ENCODE data around the gene SNX30. TPM values are rescaled to one million over a fixed set of nuclear protein-coding genes. Genes with fewer than 3 reads are reported as not detected.

The SNX30 gene
- total and polyA plus RNA-seq, 2 experiments from 2014 or later = 8.5 to 26.7 TPM

DNA sequence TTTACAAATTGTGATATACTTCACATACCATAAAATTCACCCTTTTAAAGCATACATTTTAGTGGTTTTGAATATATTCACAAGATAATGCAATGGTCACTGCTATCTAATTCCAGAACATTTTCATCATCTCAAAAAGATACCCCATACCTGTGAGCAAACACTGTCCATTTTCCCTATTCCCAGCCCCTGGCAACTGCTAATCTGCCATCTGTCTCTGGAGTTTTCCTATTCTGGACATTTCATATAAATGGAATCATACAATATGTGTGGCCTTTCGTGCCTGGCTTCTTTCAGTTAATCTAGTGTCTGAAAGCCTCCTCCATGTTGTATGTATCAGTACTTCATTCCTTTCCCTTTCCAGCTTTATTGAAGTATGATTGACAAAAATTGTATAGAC, 14.7 kb downstream of the SNX30 start:
- no peak overlapping the region for H3K4me2 ChIP-seq (ENCODE audit: unreplicated experiment)
- no peaks in the 10 kb centered on the region for H4K20me1 ChIP-seq (ENCODE audit: insufficient read depth)
- WGBS, 2 experiments (ENCODE audit: low coverage in 1 of 2, low lambda C conversion rate in 2 of 2, missing lambda C conversion rate in 2 of 2) = 95 to 100% methylated on average over 1 of the region's 1 CpG
- no peaks in the 10 kb centered on the region for H3K9me2 ChIP-seq (ENCODE audit: insufficient read depth)
- peaks cover 97% of the 10 kb centered on the region for H3K79me2 ChIP-seq (ENCODE audit: insufficient read depth)
- H2AFZ ChIP-seq = no peak overlapping the region
- H3K4me1 ChIP-seq (ENCODE audit: insufficient read depth) = peaks cover 33% of the 10 kb centered on the region
- H3K9me3 ChIP-seq (ENCODE audit: low read depth) = no peaks in the 10 kb centered on the region
- no peak overlapping the region for H3K9ac ChIP-seq
- H3F3A ChIP-seq (ENCODE audit: insufficient read depth) = peaks cover 38% of the 10 kb centered on the region
- TF ChIP-seq EZH2 (IDR thresholded peaks at IDR 0.05; ENCODE audit: insufficient read depth, poor library complexity, severe bottlenecking) (no peak), EZH2phosphoT487 (IDR thresholded peaks at IDR 0.05; ENCODE audit: insufficient read depth, low read depth) (no peak)
- in situ Hi-C loops (cut with MboI) = no loop called here
- H3K4me3 ChIP-seq = no peak overlapping the region
- H3K36me3 ChIP-seq (ENCODE audit: low read depth) = no peaks in the 10 kb centered on the region
- no peak for DNase-seq
- no peak overlapping the region for H3K27ac ChIP-seq
- no peaks in the 10 kb centered on the region for H3K27me3 ChIP-seq (replicated peaks; ENCODE audit: insufficient read depth)

GRCh38 chr9:112771359-112772214, 21.0 kb downstream of the SNX30 start:
- H3K4me1 ChIP-seq (ENCODE audit: insufficient read depth) = 0 out of 2 replicates have a peak, but pooled peaks cover 8% of the 10 kb centered on the region
- in situ Hi-C loops (cut with MboI) = no loop called here
- no peaks in the 10 kb centered on the region for H3K27me3 ChIP-seq (replicated peaks; ENCODE audit: insufficient read depth)
- H3F3A ChIP-seq (ENCODE audit: insufficient read depth) = 0 out of 2 replicates have a peak, but pooled peaks cover 8% of the 10 kb centered on the region
- no peaks in the 10 kb centered on the region for H3K9me3 ChIP-seq (ENCODE audit: low read depth)
- WGBS, 2 experiments (ENCODE audit: low coverage in 1 of 2, low lambda C conversion rate in 2 of 2, missing lambda C conversion rate in 2 of 2) = 92 to 97% methylated on average over 8 of the region's 8 CpGs
- H2AFZ ChIP-seq = no peak overlapping the region
- no peak overlapping the region for H3K9ac ChIP-seq
- H4K20me1 ChIP-seq (ENCODE audit: insufficient read depth) = peaks cover 18% of the 10 kb centered on the region; the same call in 1 of the 2 replicates
- no peaks in the 10 kb centered on the region for H3K9me2 ChIP-seq (ENCODE audit: insufficient read depth)
- H3K27ac ChIP-seq = no peak overlapping the region
- no peak for DNase-seq
- H3K4me2 ChIP-seq (ENCODE audit: unreplicated experiment) = no peak overlapping the region
- peaks cover 100% of the 10 kb centered on the region for H3K79me2 ChIP-seq (ENCODE audit: insufficient read depth)
- H3K4me3 ChIP-seq = no peak overlapping the region
- no peak for TF ChIP-seq EZH2phosphoT487 (IDR thresholded peaks at IDR 0.05; ENCODE audit: insufficient read depth, low read depth)
- no peak for TF ChIP-seq EZH2 (IDR thresholded peaks at IDR 0.05; ENCODE audit: insufficient read depth, poor library complexity, severe bottlenecking)
- H3K36me3 ChIP-seq (ENCODE audit: low read depth) = no peaks in the 10 kb centered on the region

DNA sequence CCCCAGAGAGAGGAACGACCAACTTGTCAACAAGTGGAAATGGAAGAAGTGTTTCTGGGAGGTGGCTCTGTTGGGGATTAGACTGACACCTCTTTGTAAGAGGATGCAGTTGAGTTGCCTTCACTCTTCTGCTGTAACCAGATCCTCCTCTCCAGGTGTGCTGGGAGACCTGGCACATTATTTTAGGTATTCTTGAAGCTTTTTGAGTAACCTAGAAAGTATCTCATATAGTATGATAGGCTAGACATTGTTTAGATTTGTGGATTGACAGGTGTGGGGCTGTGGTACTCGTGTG, 21.6 kb downstream of the SNX30 start:
- Histone ChIP-seq H3K4me2 (ENCODE audit: unreplicated experiment) (no peak overlapping the region), H2AFZ (no peak overlapping the region), H3F3A (ENCODE audit: insufficient read depth) (0 out of 2 replicates have a peak, but pooled peaks cover 6% of the 10 kb centered on the region), H3K79me2 (ENCODE audit: insufficient read depth) (peaks cover 100% of the 10 kb centered on the region), H4K20me1 (ENCODE audit: insufficient read depth) (peaks cover 18% of the 10 kb centered on the region; the same call in 1 of the 2 replicates), H3K4me1 (ENCODE audit: insufficient read depth) (0 out of 2 replicates have a peak, but pooled peaks cover 8% of the 10 kb centered on the region), H3K4me3 (no peak overlapping the region), H3K9ac (no peak overlapping the region), H3K36me3 (ENCODE audit: low read depth) (no peaks in the 10 kb centered on the region), H3K9me2 (ENCODE audit: insufficient read depth) (no peaks in the 10 kb centered on the region), H3K27me3 (replicated peaks; ENCODE audit: insufficient read depth) (no peaks in the 10 kb centered on the region), H3K27ac (no peak overlapping the region), H3K9me3 (ENCODE audit: low read depth) (no peaks in the 10 kb centered on the region)
- WGBS, 2 experiments (ENCODE audit: low coverage in 1 of 2, low lambda C conversion rate in 2 of 2, missing lambda C conversion rate in 2 of 2) = 53 to 65% methylated on average over 2 of the region's 2 CpGs
- TF ChIP-seq EZH2phosphoT487 (IDR thresholded peaks at IDR 0.05; ENCODE audit: insufficient read depth, low read depth) (no peak), EZH2 (IDR thresholded peaks at IDR 0.05; ENCODE audit: insufficient read depth, poor library complexity, severe bottlenecking) (no peak)
- no peak for DNase-seq
- in situ Hi-C loops (cut with MboI) = no loop called here

- H4K20me1 ChIP-seq (ENCODE audit: insufficient read depth) = peaks cover 19% of the 10 kb centered on the region; the same call in 1 of the 2 replicates
- no peak for DNase-seq
- H3K4me2 ChIP-seq (ENCODE audit: unreplicated experiment) = no peak overlapping the region
- H3F3A ChIP-seq (ENCODE audit: insufficient read depth) = 0 out of 2 replicates have a peak, but pooled peaks cover 6% of the 10 kb centered on the region
- peaks cover 8% of the 10 kb centered on the region; the same call in 1 of the 2 replicates for H3K4me1 ChIP-seq (ENCODE audit: insufficient read depth)
- no peak overlapping the region for H3K4me3 ChIP-seq
- no peaks in the 10 kb centered on the region for H3K36me3 ChIP-seq (ENCODE audit: low read depth)
- H2AFZ ChIP-seq = no peak overlapping the region
- H3K79me2 ChIP-seq (ENCODE audit: insufficient read depth) = peaks cover 100% of the 10 kb centered on the region
- no peaks in the 10 kb centered on the region for H3K9me3 ChIP-seq (ENCODE audit: low read depth)
- 83 to 86% methylated on average over 4 of the region's 4 CpGs for WGBS, 2 experiments (ENCODE audit: low coverage in 1 of 2, low lambda C conversion rate in 2 of 2, missing lambda C conversion rate in 2 of 2)
- no peaks in the 10 kb centered on the region for H3K9me2 ChIP-seq (ENCODE audit: insufficient read depth)
- H3K27ac ChIP-seq = no peak overlapping the region
- no peak overlapping the region for H3K9ac ChIP-seq
- TF ChIP-seq EZH2 (IDR thresholded peaks at IDR 0.05; ENCODE audit: insufficient read depth, poor library complexity, severe bottlenecking) = no peak
- in situ Hi-C loops (cut with MboI) = no loop called here
- no peaks in the 10 kb centered on the region for H3K27me3 ChIP-seq (replicated peaks; ENCODE audit: insufficient read depth)
Measured at GRCh38 chr9:112772551-112772950, 22.0 kb downstream of the SNX30 start.
